IPS-NIHi7 (cell line): ENCODE measurements around the gene KRTAP12-3.
"Not testable (repeated sequence)": the region's sequence is repeated elsewhere in the genome, so short reads cannot be mapped to it uniquely, and the experiment has no call there.

ENCODE experiments used
- DNase-seq: peaks from one replicate; pipeline ENCODE4 v3.0.0; 2012; ENCODE audit warnings: mixed read lengths; ENCODE audit errors: extremely low spot score

The KRTAP12-3 gene

GRCh38 chr21:44650973-44651675 lies 6.6 kb upstream of the KRTAP12-3 start:
- DNase-seq = no peak

- DNase-seq = no peak
Measured at GRCh38 chr21:44653123-44653522, 4.6 kb upstream of the KRTAP12-3 start.

GRCh38 chr21:44653656-44654575 lies 3.8 kb upstream of the KRTAP12-3 start:
- no peak for DNase-seq

- DNase-seq = no peak
Measured at GRCh38 chr21:44654576-44655175, 3.1 kb upstream of the KRTAP12-3 start, which contains the start of gene KRTAP12-4. KRTAP12-4 (minus strand) TSS chr21:44654659; CDS start chr21:44654614, 45 bp downstream.

- DNase-seq = no peak
Measured at GRCh38 chr21:44656868-44657267, 864 bp upstream of the KRTAP12-3 start.

GRCh38 chr21:44658541-44658910 lies 794 bp downstream of the KRTAP12-3 start:
- DNase-seq = no peak

GRCh38 chr21:44658913-44659595 lies 1.3 kb downstream of the KRTAP12-3 start:
- DNase-seq = no peak

GRCh38 chr21:44661567-44661966 lies 3.8 kb downstream of the KRTAP12-3 start:
- DNase-seq = not testable (repeated sequence)

GRCh38 chr21:44664691-44665090 lies 7.0 kb downstream of the KRTAP12-3 start:
- no peak for DNase-seq

GRCh38 chr21:44666401-44667320 lies 8.9 kb downstream of the KRTAP12-3 start, which contains the start of gene KRTAP12-2:
KRTAP12-2 (minus strand) TSS chr21:44666927; CDS start chr21:44666886, 41 bp downstream.
- no peak for DNase-seq

GRCh38 chr21:44667612-44668011 lies 9.9 kb downstream of the KRTAP12-3 start:
- DNase-seq = no peak

GRCh38 chr21:44670642-44671432 lies 13.1 kb downstream of the KRTAP12-3 start:
- DNase-seq = no peak

GRCh38 chr21:44671911-44672310 lies 14.2 kb downstream of the KRTAP12-3 start:
- DNase-seq = no peak

GRCh38 chr21:44677881-44678280 lies 20.1 kb downstream of the KRTAP12-3 start:
- DNase-seq = no peak

GRCh38 chr21:44681152-44681551 lies 23.4 kb downstream of the KRTAP12-3 start:
- DNase-seq = no peak

GRCh38 chr21:44681861-44682579 lies 24.3 kb downstream of the KRTAP12-3 start, which contains the start of gene KRTAP12-1:
KRTAP12-1 (minus strand) TSS chr21:44682163; CDS start chr21:44682123, 40 bp downstream.
- DNase-seq = no peak

GRCh38 chr21:44682580-44683151 lies 24.9 kb downstream of the KRTAP12-3 start:
- no peak for DNase-seq

GRCh38 chr21:44684077-44684476 lies 26.3 kb downstream of the KRTAP12-3 start:
- no peak for DNase-seq

GRCh38 chr21:44684483-44684882 lies 26.8 kb downstream of the KRTAP12-3 start:
- no peak for DNase-seq
